H1 (cell line): ENCODE data around the gene TAF1D. TPM values are rescaled to one million over a fixed set of nuclear protein-coding genes. Genes with fewer than 3 reads are reported as not detected.

Source experiments
- CTCF ChIA-PET: fragments of 300-600 bp; sonication (Branson Sonifier 250); formaldehyde crosslinking; loops from one replicate; lab custom pipeline; 2021; ENCODE audit not compliant: partially characterized antibody; lab: Charles Lee
- POLR2A ChIA-PET: fragments of 300-600 bp; sonication (Branson Sonifier 250); formaldehyde crosslinking; loops from one replicate; lab custom pipeline; 2021; ENCODE audit warnings: inconsistent platforms; ENCODE audit not compliant: partially characterized antibody; lab: Charles Lee
- DNase-seq, 2 experiments: peaks; one replicate each; pipeline versions ENCODE4 v3.0.0 to v3.0.0-alpha.2; 2010 to 2022; ENCODE audit warnings: low spot score in 2 of 2, low read depth in 1 of 2, mixed read lengths in 1 of 2
- FAIRE-seq: peaks from 2 replicates; lab custom pipeline; 2011; peaks lifted over from hg19 to GRCh38; lab: Jason Lieb, UNC
- H2AFZ ChIP-seq: 2 replicates; pipeline ENCODE4 v1.8.1; 2012; ENCODE audit warnings: low read length, inconsistent platforms
- H2AK5ac ChIP-seq: 2 replicates; pipeline ENCODE4 v1.6.1; 2013; ENCODE audit warnings: low read depth, low read length
- H2BK120ac ChIP-seq: replicated peaks from 2 replicates; pipeline ENCODE3; 2013; ENCODE audit warnings: low read depth, low read length, inconsistent platforms
- H2BK12ac ChIP-seq: 2 replicates; pipeline ENCODE4 v1.6.1; 2013; ENCODE audit warnings: low read depth, low read length
- H2BK15ac ChIP-seq: 2 replicates; pipeline ENCODE4 v1.6.1; 2013; ENCODE audit warnings: low read length
- H2BK20ac ChIP-seq: 2 replicates; pipeline ENCODE4 v1.6.1; 2013; ENCODE audit warnings: low read length
- H2BK5ac ChIP-seq: 2 replicates; pipeline ENCODE4 v1.6.1; 2013; ENCODE audit warnings: low read depth, low read length
- H3K14ac ChIP-seq: 2 replicates; pipeline ENCODE4 v1.6.1; 2013; ENCODE audit warnings: inconsistent platforms; ENCODE audit not compliant: insufficient read length
- H3K18ac ChIP-seq: 2 replicates; pipeline ENCODE4 v1.6.1; 2013; ENCODE audit warnings: low read length; ENCODE audit errors: extremely low read depth
- H3K23ac ChIP-seq: 2 replicates; pipeline ENCODE4 v1.6.1; 2013; ENCODE audit warnings: inconsistent platforms; ENCODE audit not compliant: insufficient read length
- H3K23me2 ChIP-seq: 2 replicates; pipeline ENCODE4 v1.6.1; 2013; ENCODE audit warnings: low read depth, low read length
- H3K27ac ChIP-seq: 2 replicates; pipeline ENCODE4 v1.6.1; 2011; ENCODE audit warnings: low read depth, low read length, inconsistent platforms
- H3K27me3 ChIP-seq, 4 experiments: replicated peaks in 1 of 4; 1 replicate in 1 of 4; 2 replicates in 3 of 4; pipeline versions ENCODE4 v1.6.1 to v1.8.1; 2011 to 2013; ENCODE audit warnings: low read length in 3 of 4, mild to moderate bottlenecking in 3 of 4, inconsistent platforms in 2 of 4, mixed read lengths in 2 of 4, moderate library complexity in 1 of 4; ENCODE audit not compliant: control insufficient read depth in 3 of 4, insufficient read depth in 3 of 4; ENCODE audit errors: extremely low read depth in 1 of 4
- H3K36me3 ChIP-seq, 4 experiments: 2 replicates each; pipeline versions ENCODE4 v1.6.1 to v1.8.1; 2011 to 2013; ENCODE audit warnings: mild to moderate bottlenecking in 4 of 4, low read length in 3 of 4, moderate library complexity in 2 of 4, control low read depth in 1 of 4, inconsistent platforms in 1 of 4; ENCODE audit not compliant: insufficient read depth in 4 of 4, control insufficient read depth in 2 of 4
- H3K4ac ChIP-seq: replicated peaks from 2 replicates; pipeline ENCODE3; 2013; ENCODE audit warnings: low read length, low read depth, mixed read lengths, inconsistent platforms; ENCODE audit not compliant: insufficient read length
- H3K4me1 ChIP-seq, 4 experiments: replicated peaks in 1 of 4; 1 replicate in 1 of 4; 2 replicates in 3 of 4; pipeline versions ENCODE4 v1.6.1 to v1.8.1; 2011 to 2013; ENCODE audit warnings: low read length in 3 of 4, inconsistent platforms in 2 of 4, mixed read lengths in 1 of 4; ENCODE audit not compliant: insufficient read depth in 4 of 4, control insufficient read depth in 3 of 4
- H3K4me2 ChIP-seq, 2 experiments: 2 replicates each; pipeline versions ENCODE4 v1.6.1 to v1.8.1; 2011 to 2013; ENCODE audit warnings: low read depth in 2 of 2, low read length in 2 of 2, control low read depth in 1 of 2, inconsistent platforms in 1 of 2, mild to moderate bottlenecking in 1 of 2; ENCODE audit not compliant: insufficient read depth in 1 of 2
- H3K4me3 ChIP-seq, 4 experiments: fragments of 200-600, 300-600 bp in 1 of 4; sonication (generic), shearing (Covaris generic), sonication (Bioruptor Twin) in 1 of 4; 2 replicates each; pipeline versions ENCODE4 v1.5.1 to v1.8.1; 2011 to 2016; ENCODE audit warnings: low read length in 4 of 4, low read depth in 3 of 4, control low read depth in 2 of 4, inconsistent platforms in 2 of 4, mild to moderate bottlenecking in 2 of 4, mixed read lengths in 1 of 4, moderate library complexity in 1 of 4; ENCODE audit not compliant: insufficient read depth in 2 of 4; ENCODE audit errors: extremely low read depth in 1 of 4
- H3K56ac ChIP-seq: replicated peaks from 2 replicates; pipeline ENCODE3; 2013; ENCODE audit warnings: low read depth, mild to moderate bottlenecking, mixed read lengths, low read length, inconsistent platforms; ENCODE audit not compliant: insufficient read length
- H3K79me1 ChIP-seq: 2 replicates; pipeline ENCODE4 v1.6.1; 2013; ENCODE audit warnings: low read depth, low read length, control low read depth
- H3K79me2 ChIP-seq, 2 experiments: 2 replicates each; pipeline versions ENCODE4 v1.6.1 to v1.8.1; 2012 to 2013; ENCODE audit warnings: low read length in 2 of 2, mild to moderate bottlenecking in 2 of 2, inconsistent platforms in 1 of 2; ENCODE audit not compliant: insufficient read depth in 2 of 2, control insufficient read depth in 1 of 2
- H3K9ac ChIP-seq, 4 experiments: replicated peaks in 1 of 4; 1 replicate in 1 of 4; 2 replicates in 3 of 4; pipeline versions ENCODE4 v1.6.1 to v1.8.1; 2011 to 2013; ENCODE audit warnings: low read depth in 3 of 4, low read length in 3 of 4, control low read depth in 2 of 4, mild to moderate bottlenecking in 2 of 4, moderate library complexity in 2 of 4, inconsistent platforms in 1 of 4; ENCODE audit errors: extremely low read depth in 1 of 4
- H3K9me3 ChIP-seq, 2 experiments: 2 replicates each; pipeline versions ENCODE4 v1.6.1 to v1.8.1; 2012 to 2013; ENCODE audit warnings: mild to moderate bottlenecking in 2 of 2, moderate library complexity in 2 of 2, control low read depth in 1 of 2, inconsistent platforms in 1 of 2, low read depth in 1 of 2, low read length in 1 of 2, mixed read lengths in 1 of 2; ENCODE audit not compliant: insufficient read depth in 2 of 2
- H4K20me1 ChIP-seq, 2 experiments: replicated peaks in 1 of 2; 2 replicates each; pipeline versions ENCODE3 to v1.8.1; 2011 to 2013; ENCODE audit warnings: inconsistent platforms in 2 of 2, low read length in 2 of 2, mild to moderate bottlenecking in 1 of 2; ENCODE audit not compliant: insufficient read depth in 2 of 2, control insufficient read depth in 1 of 2
- H4K5ac ChIP-seq: 2 replicates; pipeline ENCODE4 v1.6.1; 2013; ENCODE audit warnings: low read length, low read depth, mixed read lengths, inconsistent platforms; ENCODE audit not compliant: insufficient read length
- H4K8ac ChIP-seq: 2 replicates; pipeline ENCODE4 v1.8.0; 2013; ENCODE audit warnings: mild to moderate bottlenecking, moderate library complexity, low read length, inconsistent platforms; ENCODE audit not compliant: insufficient read depth; ENCODE audit errors: extremely low read depth
- H4K91ac ChIP-seq: replicated peaks from 2 replicates; pipeline ENCODE3; 2013; ENCODE audit warnings: low read length, mixed read lengths, inconsistent platforms; ENCODE audit not compliant: insufficient read length
- WGBS, 2 experiments: shearing (Covaris generic) in 1 of 2; methylation state at CpG; one replicate each; pipeline versions ENCODE4 v1.1.6 to v1.1.7; 2013 to 2015; ENCODE audit warnings: low lambda C conversion rate in 2 of 2, mixed read lengths in 2 of 2, inconsistent platforms in 1 of 2, low coverage in 1 of 2, missing lambda C conversion rate in 1 of 2; ENCODE audit not compliant: insufficient replicate concordance in 2 of 2, insufficient coverage in 1 of 2, insufficient read length in 1 of 2; ENCODE audit errors: extremely low coverage in 1 of 2, missing lambda C conversion rate in 1 of 2; 5-methylcytosine and 5-hydroxymethylcytosine counted together
- polyA plus RNA-seq, 7 experiments: library from polyadenylated mRNA; depleted of rRNA in 3 of 7; stranded (reverse) in 5 of 7; unstranded in 2 of 7; fragments of >200 nt in 5 of 7; fragments of 200-250 nt in 2 of 7; gene quantifications; 1 replicate in 5 of 7; 2 replicates in 1 of 7; 4 replicates in 1 of 7; pipeline versions ENCODE4 v1.2.1 to v1.2.3, GENCODE V29; 2011 to 2013; ENCODE audit warnings: missing spikeins in 2 of 7, mixed read lengths in 2 of 7
- total RNA-seq: library from RNA; stranded (reverse); fragmentation: NEBNext Ultra II Directional; extraction: Animal tissue kit (Norgen Biotek cat#: 25700); gene quantifications from 2 replicates; pipeline ENCODE4 v1.2.1, GENCODE V29; 2021

The TAF1D gene
- total and polyA plus RNA-seq, 2 of the 8 experiments (the other 6 are each of a cell fraction or from before 2014, with no cell fraction given) = 64.7 to 212 TPM

- Histone ChIP-seq H3K4me1 (no peaks in the 10 kb centered on the region), H3K79me1 (no peaks in the 10 kb centered on the region), H3K23ac (no peak overlapping the region), H2BK12ac (no peak overlapping the region), H4K20me1 (peaks cover 6 to 10% of the 10 kb centered on the region in 2 experiments), H3K4me3 (no peak overlapping the region), H4K8ac (no peak overlapping the region), H3K9me3 (no peaks in the 10 kb centered on the region), H3K27ac (no peak overlapping the region), H3K18ac (no peak overlapping the region), H3K56ac (no peak overlapping the region), H3K27me3 (no peaks in the 10 kb centered on the region), H2AK5ac (no peak overlapping the region), H4K91ac (no peak overlapping the region), H3K4ac (no peak overlapping the region), H2BK120ac (no peak overlapping the region), H3K14ac (no peak overlapping the region), H2BK5ac (no peak overlapping the region), H3K4me2 (no peak overlapping the region), H3K9ac (no peak overlapping the region), H4K5ac (no peak overlapping the region), H2BK15ac (no peak overlapping the region), H3K36me3 (peaks cover 22 to 88% (median 57%) of the 10 kb centered on the region in 4 experiments), H3K23me2 (no peaks in the 10 kb centered on the region), H2AFZ (no peak overlapping the region), H2BK20ac (no peak overlapping the region), H3K79me2 (0 out of 4 replicates have a peak, but pooled peaks cover 0 to 3% of the 10 kb centered on the region in 2 experiments)
- DNase-seq (no peak), FAIRE-seq (no peak)
- CTCF ChIA-PET = interaction anchor here (0.9 to 1.4 kb wide), 2 partner anchors 9 to 494 kb away, joined by 3 read pairs; no protein-coding TSS in a partner anchor
- POLR2A ChIA-PET = interaction anchor here (0.6 to 21.2 kb wide), 19 partner anchors 6 to 89 kb away, joined by 3 to 495 read pairs (median 4); partner anchors contain the start of genes C11orf54, MED17 and TAF1D
- WGBS, 2 experiments = 82% methylated on average over 5 of the region's 5 CpGs; no CpG with 5 or more reads in 1 of the 2 experiments
These were observed 12.1 kb downstream of the TAF1D start for GRCh38 chr11:93729129-93729616.
